SK-N-SH treated with all-trans-retinoic acid at 6 μM for 48 hours (cell line): ENCODE data around the gene CPNE2.

Experiments used
- TCF4 ChIP-seq: fragments of 250-450 bp; sonication (Bioruptor Pico); IDR thresholded peaks from 2 replicates; pipeline ENCODE4 v1.8.0; 2021; ENCODE audit warnings: mild to moderate bottlenecking, moderate library complexity, borderline replicate concordance
- TSHZ2 ChIP-seq: fragments of 250-450 bp; sonication (Bioruptor Pico); IDR thresholded peaks from 2 replicates; pipeline ENCODE4 v1.5.0; 2020; ENCODE audit warnings: mild to moderate bottlenecking, moderate library complexity

- TF ChIP-seq TCF4 (CRISPR knock-in tag), result no peak
- TF ChIP-seq TSHZ2 (CRISPR knock-in tag), result no peak
Observed at GRCh38 chr16:57084996-57085395, 7.4 kb upstream of the CPNE2 start.
